Muscle of back (tissue), 11 donors: ENCODE results near the gene ATXN7. TPM values are rescaled to one million over a fixed set of nuclear protein-coding genes. Genes with fewer than 3 reads are reported as not detected.
A peak's percentile ranks its signal among the peaks of the same experiment; 100 is the strongest.

ENCODE experiments used
- DNase-seq, 3 donors: peaks; one replicate each; pipeline versions ENCODE4 v3.0.0 to v3.0.0-alpha.2; 2013
- polyA plus RNA-seq, 10 donors: library from polyadenylated mRNA; unstranded; fragments of 120-200 nt; gene quantifications; one replicate each; pipeline ENCODE4 v1.2.1, GENCODE V29; 2013; ENCODE audit not compliant: insufficient read length in 10 of 10

Gene ATXN7
- polyA plus RNA-seq, 10 donors, result 8.9 to 18.3 (median 11.7) TPM

- no peak for DNase-seq
These were observed 890 bp upstream of the ATXN7 start for GRCh38 chr3:63862804-63863149.

- DNase-seq, result peak; percentile 11 to 70 (median 46)
These were observed 619 bp downstream of the ATXN7 start for GRCh38 chr3:63864008-63864964.

GRCh38 chr3:63864965-63865327 lies 1.3 kb downstream of the ATXN7 start:
- DNase-seq, result no peak

GRCh38 chr3:63867225-63867624 lies 3.6 kb downstream of the ATXN7 start:
- no peak for DNase-seq

GRCh38 chr3:63869940-63870614 lies 6.4 kb downstream of the ATXN7 start:
- DNase-seq, result no peak

GRCh38 chr3:63870615-63871005 lies 6.9 kb downstream of the ATXN7 start:
- DNase-seq, result no peak

GRCh38 chr3:63872135-63872924 lies 8.7 kb downstream of the ATXN7 start:
- peak in 1 of 3 donors; percentile 32 for DNase-seq

- DNase-seq, result no peak
These were observed 11.1 kb downstream of the ATXN7 start for GRCh38 chr3:63874769-63875168.

DNA sequence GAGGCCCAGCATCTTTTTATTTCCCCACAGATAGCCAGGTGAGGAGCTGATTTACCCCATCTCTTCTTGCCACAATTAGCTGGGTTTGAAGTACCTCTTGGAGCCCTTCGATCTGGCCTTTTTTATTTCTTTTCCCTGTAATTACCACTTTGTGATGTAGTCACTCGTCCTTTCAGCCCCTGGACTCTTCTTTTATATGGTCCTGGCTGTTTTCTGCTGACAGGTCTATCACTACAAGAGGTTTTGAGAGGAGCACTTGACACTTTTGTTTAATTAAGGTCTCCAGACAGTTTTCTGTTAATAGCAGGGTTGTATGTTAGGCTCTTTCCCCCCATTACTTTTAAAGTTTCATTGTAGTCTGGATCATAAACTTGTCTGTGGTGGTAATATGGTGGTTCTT lies 11.8 kb downstream of the ATXN7 start:
- DNase-seq, result no peak

DNA sequence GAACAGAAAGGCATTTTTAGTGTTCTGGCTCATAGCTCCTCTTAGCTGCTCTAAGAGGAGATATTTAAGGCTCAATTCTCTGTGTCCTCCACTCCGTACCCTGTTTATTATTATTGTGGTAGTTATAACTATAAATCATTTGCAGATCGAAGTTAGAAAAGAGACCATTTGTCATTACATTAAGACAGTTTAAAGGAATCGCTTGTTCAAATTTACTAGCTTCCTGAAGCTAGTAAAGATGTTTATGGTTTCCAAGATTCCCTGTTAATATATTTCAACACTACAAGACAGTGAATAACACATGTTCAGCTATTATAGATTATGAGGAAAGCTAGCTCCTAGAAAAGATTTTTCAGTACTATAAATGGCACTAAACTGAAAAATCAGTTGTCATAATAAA lies 12.6 kb downstream of the ATXN7 start:
- no peak for DNase-seq

GRCh38 chr3:63877737-63878393 lies 14.2 kb downstream of the ATXN7 start:
- no peak for DNase-seq

GRCh38 chr3:63878394-63879060 lies 14.9 kb downstream of the ATXN7 start:
- no peak for DNase-seq

- no peak for DNase-seq
These were observed 17.0 kb downstream of the ATXN7 start for GRCh38 chr3:63880653-63881052.

DNA sequence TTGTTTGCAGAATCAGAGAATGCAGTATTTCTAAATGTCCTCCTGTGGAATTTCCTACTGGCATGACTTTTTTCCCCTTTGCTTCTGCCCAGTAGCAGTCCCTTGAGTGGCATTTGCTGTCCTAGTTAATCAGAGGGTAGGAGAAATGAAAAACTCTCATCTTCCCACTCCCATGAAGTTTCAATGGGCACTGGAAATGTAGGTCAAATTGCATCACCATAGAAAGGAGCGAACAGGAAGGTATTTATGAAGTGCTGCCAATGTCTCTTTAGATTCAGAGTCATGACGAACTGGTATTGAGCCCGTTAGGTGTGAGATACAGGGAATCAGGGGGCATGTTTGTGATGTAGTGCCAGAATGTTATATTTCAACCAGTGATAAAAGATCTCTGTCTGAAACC lies 23.2 kb downstream of the ATXN7 start:
- no peak for DNase-seq

DNA sequence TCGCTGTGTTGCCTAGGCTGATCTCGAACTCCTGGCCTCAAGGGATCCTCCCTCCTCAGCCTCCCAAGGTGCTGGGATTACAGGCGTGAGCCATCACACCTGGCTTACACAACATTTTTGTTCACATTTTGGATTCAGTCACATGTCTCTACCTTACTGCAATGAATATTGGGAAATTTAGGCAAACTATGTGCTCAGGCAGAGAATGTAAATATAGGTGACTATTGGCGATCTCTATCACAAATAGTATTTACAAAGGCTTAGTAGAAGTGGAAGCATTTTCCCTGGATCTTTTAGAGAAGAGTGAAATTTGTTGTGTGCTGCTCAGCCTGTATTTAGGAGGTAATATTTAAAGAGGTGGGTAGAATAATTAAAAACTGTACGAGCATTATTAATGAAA lies 27.9 kb downstream of the ATXN7 start:
- no peak for DNase-seq

DNA sequence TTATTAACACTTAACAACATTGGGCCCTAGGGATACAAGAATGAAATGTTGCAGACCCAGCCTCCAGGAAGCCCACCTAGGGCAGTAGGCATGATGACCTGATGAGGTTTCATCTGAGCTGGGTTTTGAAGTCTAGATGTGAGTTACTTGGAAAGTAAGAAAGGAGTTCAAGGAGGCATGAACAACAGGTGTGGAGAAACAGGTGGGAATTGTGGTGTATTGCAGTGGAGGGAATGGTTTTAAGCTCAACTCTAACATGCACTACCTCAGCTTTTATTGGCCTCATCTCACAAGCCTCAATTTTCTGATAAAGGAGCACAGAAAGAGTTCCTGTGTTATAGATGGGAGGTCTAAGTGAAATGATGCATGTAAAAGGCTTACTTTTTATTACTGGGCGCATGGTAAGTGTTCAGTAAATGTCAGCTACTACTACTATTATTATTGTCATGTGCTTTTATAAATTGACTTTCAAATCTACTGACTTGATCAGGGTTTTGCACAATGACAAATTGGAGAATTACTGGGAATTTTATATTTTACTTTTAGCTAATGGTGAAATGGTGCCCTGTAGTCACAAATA lies 29.2 kb downstream of the ATXN7 start:
- DNase-seq, result no peak

GRCh38 chr3:63895422-63896189 lies 31.9 kb downstream of the ATXN7 start:
- no peak for DNase-seq

DNA sequence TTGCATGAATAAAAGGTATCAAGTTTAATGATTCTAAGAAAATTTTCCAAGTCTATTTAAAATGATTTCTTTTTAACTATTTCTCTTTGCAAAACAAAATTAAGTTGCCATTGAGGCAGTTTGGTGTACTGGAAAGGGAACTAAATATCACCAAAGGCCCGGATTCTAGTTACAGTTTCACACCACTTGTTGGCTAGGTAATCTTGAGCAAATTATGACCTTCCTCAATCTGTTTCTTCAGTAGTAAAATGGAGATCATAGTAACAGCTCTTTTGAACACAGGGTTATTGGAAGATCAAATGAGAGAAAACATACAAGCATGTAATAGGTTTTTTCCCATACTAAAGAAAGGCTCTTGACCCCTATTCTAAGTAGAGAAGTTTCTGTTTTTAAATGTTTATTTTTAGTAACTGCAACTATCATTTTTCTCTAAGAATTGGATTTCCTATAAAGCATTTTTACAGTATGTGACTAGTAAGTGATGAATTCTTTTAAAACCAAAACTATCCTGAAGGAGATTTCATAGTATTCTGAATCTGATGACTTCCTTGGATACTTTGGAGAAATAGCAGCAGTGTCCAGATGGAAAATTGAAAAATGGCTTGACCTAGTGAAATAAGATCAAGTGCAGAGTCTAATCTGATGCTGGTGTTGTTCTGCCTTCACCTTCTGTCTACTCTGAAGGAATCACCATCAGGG lies 32.8 kb downstream of the ATXN7 start:
- DNase-seq, result no peak

GRCh38 chr3:63900010-63900409 lies 36.3 kb downstream of the ATXN7 start:
- DNase-seq, result no peak
